DOHH2 (cell line): ENCODE data around the gene PIK3R2.

Experiments used
- CTCF ChIP-seq: fragments of 200-600 bp; sonication (generic); IDR thresholded peaks from one replicate; pipeline ENCODE4 v1.5.1; 2014; ENCODE audit warnings: antibody characterized with exemption, mild to moderate bottlenecking, low read depth, low read length; ENCODE audit not compliant: poor library complexity, severe bottlenecking
- EZH2phosphoT487 ChIP-seq: fragments of 200-600 bp; sonication (generic); IDR thresholded peaks from 2 replicates; pipeline ENCODE4 v1.6.1; 2017; ENCODE audit warnings: borderline replicate concordance, mild to moderate bottlenecking, antibody characterized with exemption, low read length, moderate library complexity, mixed read lengths

- TF ChIP-seq CTCF, result no peak
- TF ChIP-seq EZH2phosphoT487, result no peak
Measured at GRCh38 chr19:18173572-18174288, 20.8 kb downstream of the PIK3R2 start, which contains the start of gene IFI30.
